DOHH2 (cell line): ENCODE data around the gene COL19A1.

Experiments
- H3F3A ChIP-seq: fragments of 200-600 bp; sonication (generic), shearing (Covaris generic); 2 replicates; pipeline ENCODE4 v1.6.0; 2016; ENCODE audit warnings: antibody characterized with exemption, mild to moderate bottlenecking; ENCODE audit not compliant: control insufficient read depth, insufficient read depth
- H3K27ac ChIP-seq: fragments of 200-600 bp; sonication (generic); 2 replicates; pipeline ENCODE4 v1.5.1; 2014; ENCODE audit warnings: low read depth, mild to moderate bottlenecking, low read length, moderate library complexity
- H3K27me3 ChIP-seq: fragments of 200-600 bp; sonication (generic); 2 replicates; pipeline ENCODE4 v1.6.1; 2014; ENCODE audit warnings: mild to moderate bottlenecking, low read length, mixed read lengths; ENCODE audit not compliant: control insufficient read depth
- H3K36me3 ChIP-seq: fragments of 200-600 bp; sonication (generic); 2 replicates; pipeline ENCODE4 v1.6.1; 2014; ENCODE audit warnings: mild to moderate bottlenecking, low read length, moderate library complexity, mixed read lengths; ENCODE audit not compliant: control insufficient read depth
- H3K4me1 ChIP-seq: fragments of 200-600 bp; sonication (generic); 2 replicates; pipeline ENCODE4 v1.6.1; 2014; ENCODE audit warnings: mild to moderate bottlenecking, low read length, mixed read lengths; ENCODE audit not compliant: control insufficient read depth
- H3K4me2 ChIP-seq: fragments of 200-600 bp; sonication (generic); 2 replicates; pipeline ENCODE4 v1.6.0; 2014; ENCODE audit warnings: mild to moderate bottlenecking, low read length, moderate library complexity
- H3K4me3 ChIP-seq: fragments of 200-600 bp; sonication (generic); 2 replicates; pipeline ENCODE4 v1.5.1; 2014; ENCODE audit warnings: mild to moderate bottlenecking, low read length, mixed read lengths
- H3K79me2 ChIP-seq: fragments of 200-600 bp; sonication (generic); 2 replicates; pipeline ENCODE4 v1.6.1; 2014; ENCODE audit warnings: mild to moderate bottlenecking, low read length, mixed read lengths; ENCODE audit not compliant: control insufficient read depth
- H3K9me2 ChIP-seq: fragments of 200-600 bp; sonication (generic); replicated peaks from 2 replicates; pipeline ENCODE4 v1.6.1; 2014; ENCODE audit warnings: mild to moderate bottlenecking, low read length, mixed read lengths; ENCODE audit not compliant: control insufficient read depth
- H3K9me3 ChIP-seq: fragments of 200-600 bp; sonication (generic); 2 replicates; pipeline ENCODE4 v1.6.1; 2014; ENCODE audit warnings: antibody characterized with exemption, low read length, mixed read lengths; ENCODE audit not compliant: control insufficient read depth, insufficient read depth
- H4K20me1 ChIP-seq: fragments of 200-600 bp; sonication (generic); 2 replicates; pipeline ENCODE4 v1.6.0; 2014; ENCODE audit warnings: low read depth, mild to moderate bottlenecking, antibody characterized with exemption, low read length, moderate library complexity; ENCODE audit not compliant: control insufficient read depth, insufficient read depth
- CTCF ChIP-seq: fragments of 200-600 bp; sonication (generic); IDR thresholded peaks from one replicate; pipeline ENCODE4 v1.5.1; 2014; ENCODE audit warnings: antibody characterized with exemption, mild to moderate bottlenecking, low read depth, low read length; ENCODE audit not compliant: poor library complexity, severe bottlenecking
- EZH2phosphoT487 ChIP-seq: fragments of 200-600 bp; sonication (generic); IDR thresholded peaks from 2 replicates; pipeline ENCODE4 v1.6.1; 2017; ENCODE audit warnings: borderline replicate concordance, mild to moderate bottlenecking, antibody characterized with exemption, low read length, moderate library complexity, mixed read lengths

COL19A1 gene

GRCh38 chr6:70166088-70166958 lies 300.0 kb downstream of the COL19A1 start:
- H3K27ac ChIP-seq = no peak overlapping the region
- no peak overlapping the region for H3K4me3 ChIP-seq

GRCh38 chr6:70168681-70169377 lies 302.5 kb downstream of the COL19A1 start:
- Histone ChIP-seq H3K27ac (no peak overlapping the region), H3K4me1 (no peaks in the 10 kb centered on the region), H3K4me2 (no peak overlapping the region), H3F3A (no peaks in the 10 kb centered on the region), H3K9me3 (no peaks in the 10 kb centered on the region), H3K4me3 (no peak overlapping the region), H3K27me3 (peaks cover 20% of the 10 kb centered on the region), H3K79me2 (no peaks in the 10 kb centered on the region), H4K20me1 (no peaks in the 10 kb centered on the region), H3K9me2 (no peaks in the 10 kb centered on the region), H3K36me3 (no peaks in the 10 kb centered on the region)
- TF ChIP-seq CTCF (no peak), EZH2phosphoT487 (no peak)

More at GRCh38 chr6:70166088-70166958, 300.0 kb downstream of the COL19A1 start:
- Histone ChIP-seq H3K9me2 (no peaks in the 10 kb centered on the region), H4K20me1 (no peaks in the 10 kb centered on the region), H3K36me3 (no peaks in the 10 kb centered on the region), H3K9me3 (no peaks in the 10 kb centered on the region), H3K4me1 (no peaks in the 10 kb centered on the region), H3K27me3 (peaks cover 20% of the 10 kb centered on the region), H3K79me2 (no peaks in the 10 kb centered on the region), H3F3A (no peaks in the 10 kb centered on the region), H3K4me2 (peak overlapping the region; percentile 51)
- TF ChIP-seq EZH2phosphoT487 (no peak), CTCF (peak; percentile 57)

DNA sequence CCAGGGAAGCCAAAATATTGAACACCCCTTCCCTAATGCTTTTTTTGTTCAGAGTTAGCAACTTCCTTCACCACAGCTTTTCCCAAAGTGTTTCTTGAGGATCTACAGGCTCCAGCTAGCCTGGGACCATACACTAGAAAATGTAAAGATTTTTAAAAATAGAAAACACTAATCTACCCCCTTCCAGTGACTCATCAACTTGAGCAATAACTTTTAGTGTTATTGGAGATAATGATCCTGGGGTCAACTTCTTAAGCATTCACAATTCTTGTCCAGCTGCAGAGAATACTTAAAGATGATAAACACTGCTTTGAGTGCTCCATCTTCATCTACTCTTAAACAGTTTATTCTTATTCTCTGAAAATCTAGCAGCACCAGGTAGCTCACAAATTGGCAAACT lies 304.9 kb downstream of the COL19A1 start:
- no peaks in the 10 kb centered on the region for H3K9me3 ChIP-seq
- H3F3A ChIP-seq = no peaks in the 10 kb centered on the region
- no peaks in the 10 kb centered on the region for H3K79me2 ChIP-seq
- H3K27me3 ChIP-seq = peaks cover 19% of the 10 kb centered on the region
- no peak overlapping the region for H3K4me3 ChIP-seq
- no peak for TF ChIP-seq CTCF
- no peak for TF ChIP-seq EZH2phosphoT487
- no peak overlapping the region for H3K27ac ChIP-seq
- no peaks in the 10 kb centered on the region for H3K9me2 ChIP-seq
- H4K20me1 ChIP-seq = no peaks in the 10 kb centered on the region
- no peaks in the 10 kb centered on the region for H3K4me1 ChIP-seq
- no peaks in the 10 kb centered on the region for H3K36me3 ChIP-seq
- no peak overlapping the region for H3K4me2 ChIP-seq
